HG03439 (cell line): ENCODE results near the gene DCLK1.

Experiments used
- ATAC-seq: cut with Tn5 transposase; IDR thresholded peaks from one replicate; pipeline ENCODE4 v1.9.1; 2021; ENCODE audit warnings: mild to moderate bottlenecking, moderate library complexity; ENCODE audit not compliant: unreplicated experiment

The DCLK1 gene

GRCh38 chr13:36051082-36051481 lies 80.1 kb downstream of the DCLK1 start:
- ATAC-seq, result no peak

GRCh38 chr13:36046672-36047071 lies 84.5 kb downstream of the DCLK1 start:
- ATAC-seq, result no peak

GRCh38 chr13:36038785-36039555 lies 92.2 kb downstream of the DCLK1 start:
- ATAC-seq, result no peak

GRCh38 chr13:36033035-36033434 lies 98.1 kb downstream of the DCLK1 start:
- ATAC-seq, result no peak

- no peak for ATAC-seq
Measured at GRCh38 chr13:36031490-36031889, 99.7 kb downstream of the DCLK1 start.

GRCh38 chr13:36030670-36031331 lies 100.4 kb downstream of the DCLK1 start:
- no peak for ATAC-seq

GRCh38 chr13:36029166-36029565 lies 102.0 kb downstream of the DCLK1 start:
- ATAC-seq, result no peak

GRCh38 chr13:36028359-36029025 lies 102.7 kb downstream of the DCLK1 start:
- no peak for ATAC-seq

- no peak for ATAC-seq
Measured at GRCh38 chr13:36026531-36026930, 104.7 kb downstream of the DCLK1 start.

GRCh38 chr13:36014763-36015162 lies 116.4 kb downstream of the DCLK1 start:
- ATAC-seq, result no peak

GRCh38 chr13:36006894-36007675 lies 124.1 kb downstream of the DCLK1 start:
- ATAC-seq, result no peak

- ATAC-seq, result no peak
Measured at GRCh38 chr13:36006347-36006746, 124.8 kb downstream of the DCLK1 start.

GRCh38 chr13:36001561-36001960 lies 129.6 kb downstream of the DCLK1 start:
- ATAC-seq, result no peak

- no peak for ATAC-seq
Measured at GRCh38 chr13:36000028-36000427, 131.2 kb downstream of the DCLK1 start.

GRCh38 chr13:35996360-35996759 lies 134.8 kb downstream of the DCLK1 start:
- ATAC-seq, result no peak

- no peak for ATAC-seq
Measured at GRCh38 chr13:35995136-35995535, 136.0 kb downstream of the DCLK1 start.

- no peak for ATAC-seq
Measured at GRCh38 chr13:35994131-35994966, 136.8 kb downstream of the DCLK1 start.

GRCh38 chr13:35993686-35994085 lies 137.5 kb downstream of the DCLK1 start:
- ATAC-seq, result no peak

GRCh38 chr13:35992964-35993363 lies 138.2 kb downstream of the DCLK1 start:
- no peak for ATAC-seq

GRCh38 chr13:35990196-35990595 lies 141.0 kb downstream of the DCLK1 start:
- ATAC-seq, result no peak
